Hepatocyte (in vitro differentiated cells): ENCODE results near the gene NPIPA1.
"Not testable (repeated sequence)": the region's sequence is repeated elsewhere in the genome, so short reads cannot be mapped to it uniquely, and the experiment has no call there.

Experiments
- EZH2 ChIP-seq: fragments of 200-600 bp; sonication (generic); IDR thresholded peaks from 2 replicates; pipeline ENCODE4 v1.6.1; 2016; ENCODE audit warnings: antibody characterized with exemption, mild to moderate bottlenecking, borderline replicate concordance
- EZH2phosphoT487 ChIP-seq: fragments of 200-600 bp; sonication (generic); IDR thresholded peaks from one replicate; pipeline ENCODE4 v1.6.1; 2018; ENCODE audit warnings: antibody characterized with exemption, mild to moderate bottlenecking, low read depth, moderate library complexity; ENCODE audit not compliant: unreplicated experiment, severe bottlenecking
- TF ChIP-seq, protein P1 (sequence below): fragments of 200-600 bp; sonication (generic); IDR thresholded peaks from 2 replicates; pipeline ENCODE4 v1.5.1; 2016; ENCODE audit warnings: antibody characterized with exemption, mild to moderate bottlenecking; ENCODE audit not compliant: poor library complexity

DNA sequence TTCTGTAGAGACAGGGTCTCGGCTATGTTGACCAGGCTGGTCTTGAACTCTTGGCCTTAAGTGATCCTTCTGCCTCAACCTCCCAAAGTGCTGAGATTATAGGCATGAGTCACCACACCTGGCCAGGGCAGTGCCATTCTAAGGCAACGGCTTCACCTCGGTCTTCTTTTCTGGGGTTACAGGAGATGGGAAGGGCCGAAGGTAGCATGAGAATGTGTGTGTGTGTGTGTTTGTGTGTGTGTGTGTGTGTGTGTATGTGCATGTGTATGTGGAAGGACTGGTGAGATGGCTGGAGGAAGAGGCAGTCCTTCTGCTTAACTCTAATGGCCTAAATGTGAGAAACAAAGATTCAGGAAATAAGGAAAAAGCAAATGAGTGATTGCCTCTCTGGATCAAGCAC, 39.1 kb upstream of the NPIPA1 start:
- TF ChIP-seq, protein P1, sequence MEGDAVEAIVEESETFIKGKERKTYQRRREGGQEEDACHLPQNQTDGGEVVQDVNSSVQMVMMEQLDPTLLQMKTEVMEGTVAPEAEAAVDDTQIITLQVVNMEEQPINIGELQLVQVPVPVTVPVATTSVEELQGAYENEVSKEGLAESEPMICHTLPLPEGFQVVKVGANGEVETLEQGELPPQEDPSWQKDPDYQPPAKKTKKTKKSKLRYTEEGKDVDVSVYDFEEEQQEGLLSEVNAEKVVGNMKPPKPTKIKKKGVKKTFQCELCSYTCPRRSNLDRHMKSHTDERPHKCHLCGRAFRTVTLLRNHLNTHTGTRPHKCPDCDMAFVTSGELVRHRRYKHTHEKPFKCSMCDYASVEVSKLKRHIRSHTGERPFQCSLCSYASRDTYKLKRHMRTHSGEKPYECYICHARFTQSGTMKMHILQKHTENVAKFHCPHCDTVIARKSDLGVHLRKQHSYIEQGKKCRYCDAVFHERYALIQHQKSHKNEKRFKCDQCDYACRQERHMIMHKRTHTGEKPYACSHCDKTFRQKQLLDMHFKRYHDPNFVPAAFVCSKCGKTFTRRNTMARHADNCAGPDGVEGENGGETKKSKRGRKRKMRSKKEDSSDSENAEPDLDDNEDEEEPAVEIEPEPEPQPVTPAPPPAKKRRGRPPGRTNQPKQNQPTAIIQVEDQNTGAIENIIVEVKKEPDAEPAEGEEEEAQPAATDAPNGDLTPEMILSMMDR = not testable (repeated sequence)
- not testable (repeated sequence) for TF ChIP-seq EZH2, EZH2phosphoT487
